Activated T-cell treated with anti-CD3 and anti-CD28 coated beads, Interleukin-2, amount 50 U/mL, for 72 hours (primary cell): ENCODE data around the gene NCOA1. TPM values are rescaled to one million over a fixed set of nuclear protein-coding genes. Genes with fewer than 3 reads are reported as not detected.
"Not testable (repeated sequence)": the region's sequence is repeated elsewhere in the genome, so short reads cannot be mapped to it uniquely, and the experiment has no call there.

Experiments
- ATAC-seq, 2 donors: fragments of 150-1000 bp; cut with Tn5 transposase; replicated peaks in 1 of 2; 2 replicates each; pipeline ENCODE4 v1.10.0; 2021; ENCODE audit warnings: moderate library complexity in 2 of 2, mild to moderate bottlenecking in 1 of 2
- DNase-seq, 2 donors: peaks; one replicate each; pipeline ENCODE4 v3.0.0; 2021 to 2022; ENCODE audit warnings: mixed read lengths in 1 of 2
- H3K27ac Mint-ChIP-seq: one replicate; pipeline ENCODE4 v1.8.0; 2022; ENCODE audit warnings: mild to moderate bottlenecking, moderate library complexity, mixed read lengths
- H3K27me3 Mint-ChIP-seq: one replicate; pipeline ENCODE4 v1.8.0; 2022; ENCODE audit warnings: low read depth, mixed read lengths
- H3K36me3 Mint-ChIP-seq, 2 donors: one replicate each; pipeline ENCODE4 v1.8.0; 2022; ENCODE audit warnings: mixed read lengths in 2 of 2, mild to moderate bottlenecking in 1 of 2; ENCODE audit not compliant: insufficient read depth in 2 of 2
- H3K4me1 Mint-ChIP-seq: one replicate; pipeline ENCODE4 v1.8.0; 2022; ENCODE audit warnings: low read depth, mixed read lengths
- H3K4me3 Mint-ChIP-seq, 2 donors: one replicate each; pipeline ENCODE4 v1.8.0; 2022; ENCODE audit warnings: mild to moderate bottlenecking in 2 of 2, mixed read lengths in 2 of 2, moderate library complexity in 2 of 2
- H3K9me3 Mint-ChIP-seq, 2 donors: one replicate each; pipeline ENCODE4 v1.8.0; 2022; ENCODE audit warnings: mixed read lengths in 2 of 2
- total RNA-seq, 2 donors: library from RNA; stranded (reverse); gene quantifications; one replicate each; pipeline ENCODE4 v1.2.3, GENCODE V29; 2022

Gene NCOA1
- total RNA-seq, 2 donors from 2014 or later: 29.8 to 32.7 TPM

DNA sequence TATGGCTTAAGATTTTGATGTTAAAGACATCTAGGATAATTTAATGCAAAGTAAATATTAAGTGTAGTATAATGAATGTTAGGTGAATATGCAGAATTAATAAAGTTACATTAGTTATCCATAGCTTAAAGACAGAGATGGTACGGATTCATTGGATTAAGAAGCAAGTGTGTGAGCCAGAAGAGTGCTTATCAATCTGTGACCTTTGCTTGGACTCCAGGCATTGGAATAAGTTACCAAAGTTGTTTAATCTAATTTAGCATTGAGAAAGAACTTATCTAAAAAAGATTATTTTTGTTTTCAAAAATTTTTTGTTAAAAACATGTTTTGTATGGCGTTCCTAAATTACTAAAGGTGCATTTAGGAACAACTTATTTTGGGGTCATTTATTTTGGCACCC lies 23.8 kb downstream of the NCOA1 start:
- H3K4me1 Mint-ChIP-seq: peaks cover 71% of the 10 kb centered on the region
- DNase-seq: no peak
- no peak overlapping the region for H3K4me3 Mint-ChIP-seq
- H3K36me3 Mint-ChIP-seq: no peaks in the 10 kb centered on the region
- H3K27ac Mint-ChIP-seq: no peak overlapping the region
- ATAC-seq: no peak
- H3K27me3 Mint-ChIP-seq: no peaks in the 10 kb centered on the region
- no peaks in the 10 kb centered on the region for H3K9me3 Mint-ChIP-seq

GRCh38 chr2:24515335-24515734 lies 24.3 kb downstream of the NCOA1 start:
- peak overlapping the region in 1 of 2 donors; percentile 46 for H3K4me3 Mint-ChIP-seq
- H3K4me1 Mint-ChIP-seq: peaks cover 70% of the 10 kb centered on the region
- ATAC-seq: no peak
- peak overlapping the region; percentile 47 for H3K27ac Mint-ChIP-seq
- no peaks in the 10 kb centered on the region for H3K27me3 Mint-ChIP-seq
- no peaks in the 10 kb centered on the region for H3K36me3 Mint-ChIP-seq
- no peak for DNase-seq
- no peaks in the 10 kb centered on the region for H3K9me3 Mint-ChIP-seq

- ATAC-seq (peak in 1 of 2 donors; percentile 55), DNase-seq (no peak)
- no peaks in the 10 kb centered on the region for H3K36me3 Mint-ChIP-seq
- no peaks in the 10 kb centered on the region for H3K27me3 Mint-ChIP-seq
- no peak overlapping the region for H3K27ac Mint-ChIP-seq
- no peaks in the 10 kb centered on the region for H3K9me3 Mint-ChIP-seq
- H3K4me1 Mint-ChIP-seq: peaks cover 70% of the 10 kb centered on the region
- no peak overlapping the region for H3K4me3 Mint-ChIP-seq
These were observed 24.8 kb downstream of the NCOA1 start for GRCh38 chr2:24515831-24516230.

- peak overlapping the region; percentile 20 for H3K27ac Mint-ChIP-seq
- ATAC-seq (no peak), DNase-seq (no peak)
- H3K9me3 Mint-ChIP-seq: peaks cover 2 to 5% of the 10 kb centered on the region in 2 donors
- peak overlapping the region in 1 of 2 donors; percentile 62 for H3K4me3 Mint-ChIP-seq
- H3K36me3 Mint-ChIP-seq: peaks cover 0 to 2% of the 10 kb centered on the region in 2 donors
- peaks cover 70% of the 10 kb centered on the region for H3K4me1 Mint-ChIP-seq
- no peaks in the 10 kb centered on the region for H3K27me3 Mint-ChIP-seq
These were observed 26.2 kb downstream of the NCOA1 start for GRCh38 chr2:24517247-24517646.

DNA sequence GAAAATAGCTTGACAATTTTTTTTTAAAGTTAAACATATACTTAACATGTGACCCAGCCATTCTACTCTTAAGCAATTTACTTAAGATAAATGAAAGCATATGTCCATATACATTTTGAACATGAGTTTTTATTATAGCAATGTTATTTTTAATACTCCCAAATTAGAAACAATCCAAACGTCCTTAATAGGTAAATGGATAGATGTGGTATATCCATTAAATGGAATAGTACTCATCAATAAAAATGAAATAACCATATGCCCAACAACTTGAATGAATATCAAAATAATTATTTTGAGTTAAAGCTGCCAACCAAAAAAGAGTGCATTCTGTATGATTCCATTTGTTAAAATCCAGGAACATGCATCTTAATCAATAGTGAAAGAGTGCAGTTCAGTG lies 29.1 kb downstream of the NCOA1 start:
- Mint-ChIP-seq H3K9me3 (peaks cover 4 to 8% of the 10 kb centered on the region in 2 donors), H3K27me3 (no peaks in the 10 kb centered on the region), H3K27ac (no peak overlapping the region)

GRCh38 chr2:24521162-24521857 lies 30.3 kb downstream of the NCOA1 start:
- peak overlapping the region; percentile 60 to 86 for H3K4me3 Mint-ChIP-seq

More for the DNA sequence above, 29.1 kb downstream of the NCOA1 start:
- ATAC-seq (no peak), DNase-seq (no peak)
- Mint-ChIP-seq H3K4me1 (peaks cover 53% of the 10 kb centered on the region), H3K4me3 (no peak overlapping the region), H3K36me3 (peaks cover 3 to 4% of the 10 kb centered on the region in 2 donors)

GRCh38 chr2:24521975-24522639 lies 31.1 kb downstream of the NCOA1 start:
- Mint-ChIP-seq H3K27ac (peak overlapping the region; percentile 97), H3K36me3 (peaks cover 3 to 4% of the 10 kb centered on the region in 2 donors), H3K27me3 (no peaks in the 10 kb centered on the region), H3K4me1 (peaks cover 39% of the 10 kb centered on the region), H3K4me3 (peak overlapping the region; percentile 21 to 86), H3K9me3 (peaks cover 4 to 8% of the 10 kb centered on the region in 2 donors)
- ATAC-seq: peak; percentile 92 to 95
- DNase-seq: no peak

More at GRCh38 chr2:24521162-24521857, 30.3 kb downstream of the NCOA1 start:
- H3K36me3 Mint-ChIP-seq: peaks cover 3 to 4% of the 10 kb centered on the region in 2 donors
- H3K4me1 Mint-ChIP-seq: peaks cover 47% of the 10 kb centered on the region
- ATAC-seq: peak; percentile 49 to 61
- peak overlapping the region; percentile 97 for H3K27ac Mint-ChIP-seq
- H3K27me3 Mint-ChIP-seq: no peaks in the 10 kb centered on the region
- DNase-seq: peak in 1 of 2 donors; percentile 6
- H3K9me3 Mint-ChIP-seq: peaks cover 4 to 8% of the 10 kb centered on the region in 2 donors

GRCh38 chr2:24527536-24527935 lies 36.5 kb downstream of the NCOA1 start:
- peaks cover 11 to 20% of the 10 kb centered on the region in 2 donors for H3K36me3 Mint-ChIP-seq

DNA sequence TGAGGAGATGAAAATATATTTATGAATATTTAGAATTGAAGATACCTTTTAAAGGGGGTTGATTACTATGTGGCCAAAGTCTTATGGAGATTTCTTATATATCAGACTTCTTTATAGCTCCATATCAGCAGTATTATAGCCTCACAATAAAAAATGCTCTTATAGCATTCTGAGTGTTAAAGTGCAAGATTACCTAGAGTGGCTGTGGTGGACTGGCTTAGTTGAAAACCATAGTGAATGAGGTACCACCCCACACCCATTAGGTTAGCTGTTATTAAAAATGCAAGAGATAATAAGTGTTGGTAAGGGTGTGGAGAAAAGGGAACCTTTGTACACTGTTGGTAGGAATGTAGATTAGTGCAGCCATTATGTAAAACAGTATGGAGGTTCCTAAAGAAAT lies 39.7 kb downstream of the NCOA1 start:
- H3K27me3 Mint-ChIP-seq: no peaks in the 10 kb centered on the region
- ATAC-seq: no peak
- peaks cover 25 to 34% of the 10 kb centered on the region in 2 donors for H3K36me3 Mint-ChIP-seq
- H3K4me3 Mint-ChIP-seq: no peak overlapping the region
- DNase-seq: no peak
- H3K9me3 Mint-ChIP-seq: peaks cover 10 to 17% of the 10 kb centered on the region in 2 donors
- H3K27ac Mint-ChIP-seq: no peak overlapping the region
- H3K4me1 Mint-ChIP-seq: peaks cover 16% of the 10 kb centered on the region

More at GRCh38 chr2:24527536-24527935, 36.5 kb downstream of the NCOA1 start:
- H3K9me3 Mint-ChIP-seq: peaks cover 4 to 10% of the 10 kb centered on the region in 2 donors
- H3K27me3 Mint-ChIP-seq: no peaks in the 10 kb centered on the region
- peaks cover 2% of the 10 kb centered on the region for H3K4me1 Mint-ChIP-seq
- no peak overlapping the region for H3K27ac Mint-ChIP-seq
- H3K4me3 Mint-ChIP-seq: no peak overlapping the region
- ATAC-seq (no peak), DNase-seq (no peak)

- peaks cover 24% of the 10 kb centered on the region for H3K4me1 Mint-ChIP-seq
- not testable (repeated sequence) for H3K4me3 Mint-ChIP-seq, H3K27me3 Mint-ChIP-seq, DNase-seq, H3K27ac Mint-ChIP-seq, ATAC-seq
- H3K9me3 Mint-ChIP-seq: peaks cover 10 to 17% of the 10 kb centered on the region in 2 donors
- peaks cover 30 to 40% of the 10 kb centered on the region in 2 donors for H3K36me3 Mint-ChIP-seq
These were observed 40.6 kb downstream of the NCOA1 start for GRCh38 chr2:24531610-24532009.

DNA sequence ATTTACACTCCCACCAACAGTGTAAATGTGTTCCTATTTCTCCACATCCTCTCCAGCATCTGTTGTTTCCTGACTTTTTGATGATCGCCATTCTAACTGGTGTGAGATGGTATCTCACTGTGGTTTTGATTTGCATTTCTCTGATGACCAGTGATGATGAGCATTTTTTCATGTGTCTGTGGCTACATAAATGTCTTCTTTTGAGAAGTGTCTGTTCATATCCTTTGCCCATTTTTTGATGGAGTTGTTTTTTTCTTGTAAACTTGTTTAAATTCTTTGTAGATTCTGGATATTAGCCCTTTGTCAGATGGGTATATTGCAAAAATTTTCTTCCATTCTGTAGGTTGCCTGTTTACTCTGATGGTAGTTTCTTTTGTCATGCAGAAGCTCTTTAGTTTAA lies 41.0 kb downstream of the NCOA1 start:
- H3K27ac Mint-ChIP-seq, DNase-seq, ATAC-seq, H3K27me3 Mint-ChIP-seq, H3K4me3 Mint-ChIP-seq: not testable (repeated sequence)
- Mint-ChIP-seq H3K4me1 (peaks cover 24% of the 10 kb centered on the region), H3K9me3 (peaks cover 10 to 17% of the 10 kb centered on the region in 2 donors), H3K36me3 (peaks cover 30 to 40% of the 10 kb centered on the region in 2 donors)

DNA sequence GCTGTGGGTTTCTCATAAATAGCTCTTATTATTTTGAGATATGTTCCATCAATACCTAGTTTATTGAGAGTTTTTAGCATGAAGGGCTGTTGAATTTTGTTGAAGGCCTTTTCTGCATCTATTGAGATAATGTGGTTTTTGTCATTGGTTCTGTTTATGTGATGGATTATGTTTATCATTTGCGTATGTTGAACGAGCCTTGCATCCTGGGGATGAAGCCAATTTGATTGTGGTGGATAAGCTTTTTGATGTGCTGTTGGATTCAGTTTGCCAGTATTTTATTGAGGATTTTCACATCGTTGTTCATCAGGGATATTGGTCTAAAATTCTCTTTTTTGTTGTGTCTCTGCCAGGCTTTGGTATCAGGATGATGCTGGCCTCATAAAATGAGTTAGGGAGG lies 42.5 kb downstream of the NCOA1 start:
- not testable (repeated sequence) for ATAC-seq, H3K27ac Mint-ChIP-seq, H3K4me3 Mint-ChIP-seq, H3K27me3 Mint-ChIP-seq, DNase-seq
- Mint-ChIP-seq H3K36me3 (peaks cover 30 to 40% of the 10 kb centered on the region in 2 donors), H3K4me1 (peaks cover 24% of the 10 kb centered on the region), H3K9me3 (peaks cover 10 to 14% of the 10 kb centered on the region in 2 donors)

- H3K27me3 Mint-ChIP-seq: no peaks in the 10 kb centered on the region
- peaks cover 25 to 42% of the 10 kb centered on the region in 2 donors for H3K36me3 Mint-ChIP-seq
- no peak overlapping the region for H3K27ac Mint-ChIP-seq
- ATAC-seq: no peak
- no peak for DNase-seq
- no peak overlapping the region for H3K4me3 Mint-ChIP-seq
- H3K4me1 Mint-ChIP-seq: peaks cover 34% of the 10 kb centered on the region
- H3K9me3 Mint-ChIP-seq: peaks cover 19 to 22% of the 10 kb centered on the region in 2 donors
These were observed 47.7 kb downstream of the NCOA1 start for GRCh38 chr2:24538720-24539119.
